ENCODE measurements around the gene TMEM156.
"Not testable (repeated sequence)": the region's sequence is repeated elsewhere in the genome, so short reads cannot be mapped to it uniquely, and the experiment has no call there.

TMEM156 gene

GRCh38 chr4:38952017-38952416 lies 80.2 kb downstream of the TMEM156 start:
- Histone ChIP-seq H3K36me3 (ENCODE audit: insufficient read depth, low read length) (no peaks in the 10 kb centered on the region), H3K4me2 (ENCODE audit: low read length) (no peak overlapping the region), H3K27me3 (ENCODE audit: control insufficient read depth, insufficient read depth, low read length) (no peaks in the 10 kb centered on the region), H3K4me3 (ENCODE audit: low read length) (no peak overlapping the region), H3K9ac (ENCODE audit: low read depth, low read length) (no peak overlapping the region), H3K9me3 (replicated peaks; ENCODE audit: low read length) (no peaks in the 10 kb centered on the region), H3K4me1 (ENCODE audit: control insufficient read depth, insufficient read depth, low read length) (peaks cover 18% of the 10 kb centered on the region)

DNA sequence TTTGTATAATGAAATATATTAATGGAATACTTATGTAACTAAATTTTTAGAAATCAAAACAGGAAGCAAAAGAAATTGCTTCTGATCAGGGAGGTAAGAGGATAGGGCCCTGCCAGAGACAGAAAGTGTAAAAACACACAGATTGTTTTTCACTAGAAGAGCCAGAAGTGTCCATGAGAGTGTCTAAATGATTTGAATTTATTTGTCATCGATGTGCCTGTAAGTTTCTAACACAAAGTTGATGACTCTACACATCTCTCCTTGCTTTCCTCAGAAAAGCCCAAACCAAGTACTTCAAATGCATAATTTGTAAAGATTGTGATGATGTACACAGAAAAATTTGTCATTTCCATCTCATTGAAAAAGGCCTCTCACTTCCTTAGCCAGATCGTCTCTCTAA lies 80.6 kb downstream of the TMEM156 start:
- Histone ChIP-seq H3K36me3 (ENCODE audit: insufficient read depth, low read length) (no peaks in the 10 kb centered on the region), H3K4me1 (ENCODE audit: control insufficient read depth, insufficient read depth, low read length) (peaks cover 18% of the 10 kb centered on the region), H3K27me3 (ENCODE audit: control insufficient read depth, insufficient read depth, low read length) (no peaks in the 10 kb centered on the region), H3K4me2 (ENCODE audit: low read length) (no peak overlapping the region), H3K9ac (ENCODE audit: low read depth, low read length) (no peak overlapping the region), H3K9me3 (replicated peaks; ENCODE audit: low read length) (no peaks in the 10 kb centered on the region), H3K4me3 (ENCODE audit: low read length) (no peak overlapping the region)

DNA sequence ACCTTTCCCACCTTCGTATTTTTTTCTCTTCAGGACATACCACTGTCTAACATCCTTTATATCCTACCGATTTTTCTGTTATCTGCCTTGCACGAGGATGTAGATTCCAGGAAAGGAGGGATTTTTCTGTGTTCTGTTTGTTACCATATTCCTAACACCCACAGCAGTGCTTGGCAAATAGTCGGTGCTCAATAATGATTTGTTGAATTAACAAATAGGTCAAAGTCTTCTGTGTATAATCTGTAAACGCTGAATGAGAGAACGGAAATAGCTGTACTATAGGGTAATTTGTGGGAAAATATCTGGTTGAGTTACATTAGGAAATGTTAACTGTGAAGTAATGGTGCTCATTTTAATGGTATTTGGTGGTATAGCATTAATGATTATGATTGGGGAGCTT lies 81.5 kb downstream of the TMEM156 start:
- no peak overlapping the region for H3K4me2 ChIP-seq (ENCODE audit: low read length)
- no peaks in the 10 kb centered on the region for H3K9me3 ChIP-seq (replicated peaks; ENCODE audit: low read length)
- no peak overlapping the region for H3K9ac ChIP-seq (ENCODE audit: low read depth, low read length)
- no peak overlapping the region for H3K4me3 ChIP-seq (ENCODE audit: low read length)
- peaks cover under 1% of the 10 kb centered on the region for H3K36me3 ChIP-seq (ENCODE audit: insufficient read depth, low read length)
- peaks cover 18% of the 10 kb centered on the region for H3K4me1 ChIP-seq (ENCODE audit: control insufficient read depth, insufficient read depth, low read length)
- H3K27me3 ChIP-seq (ENCODE audit: control insufficient read depth, insufficient read depth, low read length), result no peaks in the 10 kb centered on the region

DNA sequence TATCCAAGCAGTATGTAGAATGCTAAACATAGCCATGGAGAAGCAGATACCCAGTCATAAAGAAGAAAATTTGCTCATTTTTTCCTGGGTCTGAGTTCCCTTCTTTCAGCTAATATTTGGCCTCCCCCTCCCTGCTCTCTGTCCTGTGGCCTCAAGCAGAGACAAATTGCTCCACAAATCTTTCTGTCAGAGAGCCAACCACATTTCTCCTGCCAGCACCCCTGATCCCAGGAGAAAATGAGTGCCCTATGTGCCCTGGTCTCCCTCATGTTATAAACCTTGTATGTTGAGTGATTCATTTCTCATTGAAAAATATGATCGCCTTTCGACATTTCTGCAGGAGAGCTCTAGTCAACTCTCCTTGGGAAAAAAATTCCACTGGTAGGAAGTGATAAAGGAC lies 82.0 kb downstream of the TMEM156 start:
- Histone ChIP-seq H3K4me2 (ENCODE audit: low read length) (no peak overlapping the region), H3K27me3 (ENCODE audit: control insufficient read depth, insufficient read depth, low read length) (no peaks in the 10 kb centered on the region)

DNA sequence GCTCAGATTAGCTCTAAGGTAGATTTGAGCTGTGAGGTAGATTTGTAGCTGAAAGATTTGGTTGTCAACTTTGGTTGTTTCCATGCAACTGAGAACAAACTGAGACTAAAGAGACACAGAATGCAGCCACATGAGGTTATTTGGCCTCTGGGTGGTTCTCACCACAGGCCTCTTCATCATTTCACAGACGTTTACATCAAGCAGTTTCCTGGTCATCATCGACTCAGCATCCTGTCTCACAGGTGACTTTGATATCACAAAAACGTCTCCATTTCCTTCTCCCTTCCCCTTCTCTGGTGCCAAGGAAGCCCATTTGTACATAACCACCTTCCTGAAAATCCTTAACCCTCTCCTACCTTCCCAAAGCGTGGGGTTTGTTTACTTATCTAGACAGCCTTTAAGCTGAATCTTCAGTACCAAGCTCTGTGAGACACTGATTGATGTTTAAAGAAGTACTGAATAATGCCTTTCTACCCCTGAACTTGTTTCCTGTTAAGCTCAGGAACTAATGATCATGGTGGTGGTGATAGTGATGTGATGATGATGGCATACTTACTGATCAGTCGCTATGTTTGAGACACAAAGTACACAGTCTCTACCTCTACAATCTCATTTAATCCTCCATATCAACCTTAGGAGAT lies 82.7 kb downstream of the TMEM156 start:
- Histone ChIP-seq H3K4me1 (ENCODE audit: control insufficient read depth, insufficient read depth, low read length) (peaks cover 18% of the 10 kb centered on the region), H3K9ac (ENCODE audit: low read depth, low read length) (no peak overlapping the region), H3K27me3 (ENCODE audit: control insufficient read depth, insufficient read depth, low read length) (no peaks in the 10 kb centered on the region), H3K9me3 (replicated peaks; ENCODE audit: low read length) (no peaks in the 10 kb centered on the region), H3K4me3 (ENCODE audit: low read length) (no peak overlapping the region), H3K4me2 (ENCODE audit: low read length) (no peak overlapping the region), H3K36me3 (ENCODE audit: insufficient read depth, low read length) (peaks cover 12% of the 10 kb centered on the region)

More for the DNA sequence above, 82.0 kb downstream of the TMEM156 start:
- H3K9ac ChIP-seq (ENCODE audit: low read depth, low read length), result no peak overlapping the region
- H3K4me3 ChIP-seq (ENCODE audit: low read length), result no peak overlapping the region
- peaks cover 6% of the 10 kb centered on the region for H3K36me3 ChIP-seq (ENCODE audit: insufficient read depth, low read length)
- H3K9me3 ChIP-seq (replicated peaks; ENCODE audit: low read length), result no peaks in the 10 kb centered on the region
- H3K4me1 ChIP-seq (ENCODE audit: control insufficient read depth, insufficient read depth, low read length), result peaks cover 18% of the 10 kb centered on the region

DNA sequence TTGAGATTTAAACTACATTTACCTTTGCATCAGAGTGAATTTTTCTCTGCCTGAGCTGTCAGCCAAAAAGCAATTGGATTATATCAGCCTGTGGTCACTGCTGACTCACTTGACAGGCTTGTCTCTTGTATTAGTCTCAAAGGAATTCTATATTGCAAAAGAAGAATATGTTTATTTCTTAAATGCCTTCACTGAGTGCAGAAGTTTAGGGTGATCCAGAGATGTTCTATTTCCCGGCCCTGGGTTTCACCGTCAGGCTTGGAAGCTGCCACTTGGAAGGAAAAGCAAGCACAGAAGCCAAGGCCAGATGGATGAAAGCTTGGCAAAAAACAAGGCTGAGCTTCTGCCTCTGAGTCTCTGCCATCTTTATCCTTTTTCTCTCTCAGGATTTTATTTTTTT lies 83.7 kb downstream of the TMEM156 start:
- Histone ChIP-seq H3K4me1 (ENCODE audit: control insufficient read depth, insufficient read depth, low read length) (peaks cover 18% of the 10 kb centered on the region), H3K36me3 (ENCODE audit: insufficient read depth, low read length) (peaks cover 16% of the 10 kb centered on the region), H3K9me3 (replicated peaks; ENCODE audit: low read length) (no peaks in the 10 kb centered on the region), H3K9ac (ENCODE audit: low read depth, low read length) (peak overlapping the region; percentile 58), H3K4me3 (ENCODE audit: low read length) (no peak overlapping the region), H3K4me2 (ENCODE audit: low read length) (peak overlapping the region; percentile 67), H3K27me3 (ENCODE audit: control insufficient read depth, insufficient read depth, low read length) (no peaks in the 10 kb centered on the region)

- no peak overlapping the region for H3K4me3 ChIP-seq (ENCODE audit: low read length)
- H3K4me2 ChIP-seq (ENCODE audit: low read length), result no peak overlapping the region
- H3K9ac ChIP-seq (ENCODE audit: low read depth, low read length), result no peak overlapping the region
- no peaks in the 10 kb centered on the region for H3K27me3 ChIP-seq (ENCODE audit: control insufficient read depth, insufficient read depth, low read length)
- H3K9me3 ChIP-seq (replicated peaks; ENCODE audit: low read length), result no peaks in the 10 kb centered on the region
- peaks cover 25% of the 10 kb centered on the region for H3K36me3 ChIP-seq (ENCODE audit: insufficient read depth, low read length)
- peaks cover 32% of the 10 kb centered on the region for H3K4me1 ChIP-seq (ENCODE audit: control insufficient read depth, insufficient read depth, low read length)
Measured at GRCh38 chr4:38946919-38947318, 85.3 kb downstream of the TMEM156 start.

DNA sequence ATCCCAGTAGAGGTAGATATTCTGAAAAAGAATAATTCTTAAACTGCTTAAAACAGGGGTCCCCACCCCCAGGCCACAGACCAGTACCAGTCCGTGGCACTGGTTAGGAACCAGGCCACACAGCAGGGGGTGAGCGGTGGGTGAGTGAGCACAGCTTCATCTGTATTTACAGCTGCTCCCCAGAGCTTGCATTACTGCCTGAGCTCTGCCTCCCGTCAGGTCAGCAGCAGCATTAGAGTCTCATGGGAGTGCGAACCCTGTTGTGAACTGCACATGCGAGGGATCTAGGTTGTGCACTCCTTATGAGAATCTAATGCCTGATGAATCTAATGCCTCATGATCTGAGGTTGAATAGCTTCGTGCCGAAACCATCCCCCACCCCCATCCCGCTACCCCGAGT lies 87.8 kb downstream of the TMEM156 start:
- Histone ChIP-seq H3K4me1 (ENCODE audit: control insufficient read depth, insufficient read depth, low read length) (peaks cover 35% of the 10 kb centered on the region), H3K9me3 (replicated peaks; ENCODE audit: low read length) (no peaks in the 10 kb centered on the region), H3K4me3 (ENCODE audit: low read length) (no peak overlapping the region), H3K36me3 (ENCODE audit: insufficient read depth, low read length) (peaks cover 41% of the 10 kb centered on the region), H3K27me3 (ENCODE audit: control insufficient read depth, insufficient read depth, low read length) (no peaks in the 10 kb centered on the region), H3K9ac (ENCODE audit: low read depth, low read length) (no peak overlapping the region), H3K4me2 (ENCODE audit: low read length) (no peak overlapping the region)

GRCh38 chr4:38943343-38943742 lies 88.9 kb downstream of the TMEM156 start:
- Histone ChIP-seq H3K36me3 (ENCODE audit: insufficient read depth, low read length) (peaks cover 52% of the 10 kb centered on the region), H3K27me3 (ENCODE audit: control insufficient read depth, insufficient read depth, low read length) (no peaks in the 10 kb centered on the region), H3K4me2 (ENCODE audit: low read length) (no peak overlapping the region), H3K4me1 (ENCODE audit: control insufficient read depth, insufficient read depth, low read length) (peaks cover 25% of the 10 kb centered on the region), H3K4me3 (ENCODE audit: low read length) (no peak overlapping the region), H3K9ac (ENCODE audit: low read depth, low read length) (no peak overlapping the region), H3K9me3 (replicated peaks; ENCODE audit: low read length) (no peaks in the 10 kb centered on the region)

- H3K4me3 ChIP-seq (ENCODE audit: low read length); H3K9ac ChIP-seq (ENCODE audit: low read depth, low read length); H3K4me2 ChIP-seq (ENCODE audit: low read length); H3K9me3 ChIP-seq (replicated peaks; ENCODE audit: low read length); H3K27me3 ChIP-seq (ENCODE audit: control insufficient read depth, insufficient read depth, low read length): not testable (repeated sequence)
- Histone ChIP-seq H3K4me1 (ENCODE audit: control insufficient read depth, insufficient read depth, low read length) (peaks cover 21% of the 10 kb centered on the region), H3K36me3 (ENCODE audit: insufficient read depth, low read length) (peaks cover 65% of the 10 kb centered on the region)
Measured at GRCh38 chr4:38941906-38942305, 90.3 kb downstream of the TMEM156 start.

DNA sequence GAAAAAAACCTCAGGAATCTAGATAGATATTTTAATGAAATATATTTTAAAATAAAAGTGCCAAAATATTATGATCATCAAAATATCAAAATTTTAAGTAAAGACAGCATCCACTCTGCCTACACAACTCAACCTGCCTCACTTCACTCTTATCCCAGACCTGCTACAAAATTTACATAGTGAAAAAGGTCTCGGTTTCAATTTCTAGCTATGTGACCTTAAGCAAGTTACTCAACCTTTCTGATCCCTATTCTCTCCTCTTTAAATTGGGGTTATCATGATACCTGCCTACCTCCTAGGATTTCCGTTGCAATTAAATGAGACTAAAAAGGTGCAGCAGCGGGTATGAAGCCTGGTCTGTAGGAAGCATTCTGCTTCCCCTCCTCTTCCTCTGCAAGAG lies 91.7 kb downstream of the TMEM156 start:
- Histone ChIP-seq H3K9me3 (replicated peaks; ENCODE audit: low read length) (no peaks in the 10 kb centered on the region), H3K36me3 (ENCODE audit: insufficient read depth, low read length) (peaks cover 70% of the 10 kb centered on the region), H3K4me3 (ENCODE audit: low read length) (no peak overlapping the region), H3K4me1 (ENCODE audit: control insufficient read depth, insufficient read depth, low read length) (peaks cover 21% of the 10 kb centered on the region), H3K27me3 (ENCODE audit: control insufficient read depth, insufficient read depth, low read length) (no peaks in the 10 kb centered on the region), H3K9ac (ENCODE audit: low read depth, low read length) (no peak overlapping the region), H3K4me2 (ENCODE audit: low read length) (no peak overlapping the region)

DNA sequence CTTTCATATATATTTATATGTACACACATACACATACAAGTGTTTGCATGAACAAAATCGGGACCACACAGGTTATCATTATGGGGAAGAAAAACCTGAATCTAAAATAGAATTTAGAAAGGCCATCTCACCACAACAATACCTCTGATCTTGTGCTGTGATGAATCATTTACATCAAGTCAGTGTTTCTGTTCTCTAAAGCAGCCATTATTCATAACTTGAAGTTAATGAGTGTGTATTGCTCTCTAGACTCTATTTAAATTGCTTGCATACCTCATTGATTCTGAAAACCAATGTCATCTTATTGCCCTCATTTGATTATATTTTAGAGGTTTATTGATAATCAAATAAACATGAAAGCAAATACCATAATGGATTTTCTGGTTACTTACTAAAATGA lies 93.0 kb downstream of the TMEM156 start:
- Histone ChIP-seq H3K9me3 (replicated peaks; ENCODE audit: low read length) (no peaks in the 10 kb centered on the region), H3K4me3 (ENCODE audit: low read length) (no peak overlapping the region), H3K4me1 (ENCODE audit: control insufficient read depth, insufficient read depth, low read length) (peaks cover 21% of the 10 kb centered on the region), H3K36me3 (ENCODE audit: insufficient read depth, low read length) (peaks cover 67% of the 10 kb centered on the region), H3K27me3 (ENCODE audit: control insufficient read depth, insufficient read depth, low read length) (no peaks in the 10 kb centered on the region), H3K4me2 (ENCODE audit: low read length) (no peak overlapping the region), H3K9ac (ENCODE audit: low read depth, low read length) (no peak overlapping the region)
